ENCODE results near the gene NT5C3A.
A peak's percentile ranks its signal among the peaks of the same experiment; 100 is the strongest.

NT5C3A gene

GRCh38 chr7:33075818-33076518 is 13.4 kb upstream of the NT5C3A start:
- DNase-seq (ENCODE audit: low read depth in 2 of 2), result no peak

GRCh38 chr7:33073243-33073642 is 10.7 kb upstream of the NT5C3A start:
- DNase-seq (ENCODE audit: low read depth in 2 of 2), result no peak

GRCh38 chr7:33072471-33072870 is 9.9 kb upstream of the NT5C3A start:
- DNase-seq (ENCODE audit: low read depth in 2 of 2), result peak in 1 of 2 experiments; percentile 42

- DNase-seq (ENCODE audit: low read depth in 2 of 2), result no peak
Measured at GRCh38 chr7:33070831-33071230, 8.3 kb upstream of the NT5C3A start.

- no peak for DNase-seq (ENCODE audit: low read depth in 2 of 2)
Measured at GRCh38 chr7:33070277-33070676, 7.7 kb upstream of the NT5C3A start.

GRCh38 chr7:33067921-33068320 is 5.3 kb upstream of the NT5C3A start:
- DNase-seq (ENCODE audit: low read depth in 2 of 2), result no peak

GRCh38 chr7:33066771-33067170 is 4.2 kb upstream of the NT5C3A start:
- no peak for DNase-seq (ENCODE audit: low read depth in 2 of 2)

- no peak for DNase-seq (ENCODE audit: low read depth in 2 of 2)
Measured at GRCh38 chr7:33065981-33066380, 3.4 kb upstream of the NT5C3A start.

DNA sequence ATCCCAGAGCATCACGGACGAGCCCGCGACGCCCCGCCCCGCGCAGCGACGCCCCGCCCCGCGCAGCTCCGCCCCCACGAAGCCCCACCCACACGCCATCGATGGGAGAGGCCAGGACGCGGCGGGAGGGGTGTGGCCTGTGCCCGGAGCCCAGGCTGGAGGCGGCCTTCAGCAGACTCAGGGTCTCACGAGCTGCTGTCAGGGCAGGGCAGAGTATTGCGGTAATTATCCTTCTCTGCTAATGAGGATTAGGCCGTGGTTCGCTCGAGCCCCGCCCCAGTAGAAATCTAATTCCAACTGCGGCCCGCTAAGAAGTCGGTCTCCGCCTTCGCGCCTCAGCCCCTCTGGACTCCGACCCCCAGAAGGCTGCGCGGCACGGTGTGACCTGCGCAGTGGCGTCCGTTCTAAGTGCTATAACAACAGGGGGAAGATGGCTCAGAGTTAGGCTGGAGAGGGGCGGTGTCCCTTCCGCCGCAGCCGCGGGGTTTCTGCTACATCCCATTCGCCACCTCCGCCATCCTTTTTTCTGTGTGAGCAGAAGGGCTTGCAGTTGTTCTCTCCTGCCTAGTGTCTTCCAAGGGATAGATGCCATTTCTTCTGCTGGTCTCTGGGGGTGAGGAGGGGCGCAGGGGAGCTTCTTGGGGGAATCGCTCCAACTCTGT is 337 bp upstream of the NT5C3A start:
- DNase-seq (ENCODE audit: low read depth in 2 of 2), result peak; percentile 92

DNA sequence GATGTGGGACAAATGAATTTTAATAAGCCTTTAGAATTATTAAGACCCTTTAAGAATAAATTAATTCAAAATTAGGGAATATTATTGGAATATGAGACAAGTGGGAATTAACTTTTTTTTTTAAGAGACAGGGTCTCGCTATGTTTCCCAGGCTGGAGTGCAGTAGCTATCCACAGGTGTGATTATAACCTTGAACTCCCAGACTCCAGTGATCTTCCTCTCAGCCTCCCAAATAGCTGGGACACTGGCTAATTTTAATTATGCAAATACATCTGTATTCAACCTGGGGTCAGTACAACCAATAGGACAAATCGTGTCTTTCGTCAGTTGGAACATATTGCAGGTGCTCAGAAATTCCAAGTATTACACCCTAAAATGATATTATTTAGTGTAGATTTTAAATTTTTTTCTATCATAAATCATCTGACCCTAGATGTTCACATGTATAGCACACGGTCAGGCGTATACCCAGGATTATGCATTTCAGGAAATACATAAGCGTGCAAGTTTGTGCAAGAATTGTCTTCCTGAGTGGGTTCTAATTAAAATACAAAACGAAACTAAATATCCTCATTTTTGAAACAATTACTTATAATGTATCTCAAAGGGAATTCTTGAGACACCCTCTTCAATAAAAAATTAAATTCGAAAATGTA is 1.2 kb downstream of the NT5C3A start:
- DNase-seq (ENCODE audit: low read depth in 2 of 2), result no peak

DNA sequence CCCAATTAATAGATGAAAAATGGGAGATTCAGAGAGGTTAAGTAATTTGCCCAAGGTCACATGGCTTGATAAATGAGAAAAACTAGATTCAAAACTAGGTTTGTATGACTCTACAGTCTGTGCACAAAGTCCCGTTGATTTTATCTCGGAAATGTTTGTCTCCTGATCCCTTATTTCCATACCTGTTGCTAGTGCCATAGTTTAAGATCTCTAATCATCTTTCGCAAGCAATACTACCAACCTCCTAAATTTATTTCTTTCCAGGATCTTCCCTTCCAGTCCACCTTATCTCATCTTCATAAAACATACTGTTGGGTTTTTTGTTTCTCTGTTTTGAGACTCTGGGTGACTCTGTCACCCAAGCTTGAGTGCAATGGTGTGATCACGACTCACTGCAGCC is 2.9 kb downstream of the NT5C3A start:
- no peak for DNase-seq (ENCODE audit: low read depth in 2 of 2)

- no peak for DNase-seq (ENCODE audit: low read depth in 2 of 2)
Measured at GRCh38 chr7:33055158-33055557, 7.4 kb downstream of the NT5C3A start.

DNA sequence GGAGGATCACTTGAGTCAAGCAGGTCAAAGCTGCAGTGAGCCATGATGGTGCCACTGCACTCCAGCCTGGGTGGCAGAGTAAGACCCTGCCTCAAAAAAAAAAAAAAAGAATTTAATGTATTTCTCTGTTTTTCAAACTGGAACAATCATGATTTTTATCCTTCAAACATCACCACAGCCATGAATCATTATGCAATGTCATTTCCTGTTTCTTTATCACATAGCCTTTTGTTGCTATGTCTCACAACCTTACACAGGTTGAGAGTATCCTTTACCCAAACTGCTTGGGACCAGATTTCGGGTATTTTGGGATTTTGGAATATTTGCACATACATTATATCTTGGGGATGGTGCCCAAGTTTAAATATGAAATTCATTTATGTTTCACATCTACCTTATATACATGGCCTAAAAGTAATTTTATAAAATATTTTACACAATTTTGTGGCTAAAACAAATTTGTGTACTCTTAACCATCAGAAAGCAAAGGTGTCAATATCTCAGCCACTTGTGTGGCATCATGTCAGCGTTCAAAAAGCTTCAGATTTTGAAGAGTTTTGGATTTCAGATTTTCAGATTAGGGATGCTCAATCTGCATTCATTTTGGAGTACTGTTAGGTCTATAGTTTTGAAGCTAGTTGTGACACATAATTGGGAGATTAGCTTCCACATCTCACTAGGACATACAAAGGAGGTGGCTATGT is 8.2 kb downstream of the NT5C3A start:
- no peak for DNase-seq (ENCODE audit: low read depth in 2 of 2)

DNA sequence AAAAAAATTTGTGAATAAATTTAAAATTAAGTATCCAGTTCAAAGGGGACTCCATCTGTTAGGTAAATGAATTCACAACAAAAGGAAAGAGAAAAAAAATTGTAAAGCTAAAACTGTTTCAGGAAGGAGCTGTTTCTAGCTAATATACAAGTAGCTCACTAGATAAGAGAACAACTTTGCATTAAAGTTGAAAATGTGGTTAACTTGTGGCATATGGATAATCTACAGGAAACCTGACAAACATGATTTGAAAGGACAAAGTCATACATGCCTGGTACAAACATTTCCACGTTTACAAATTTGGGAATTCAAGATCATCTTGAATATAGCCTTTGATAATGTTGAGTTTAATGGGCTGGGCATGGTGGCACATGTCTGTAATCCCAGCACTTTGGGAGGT is 8.9 kb downstream of the NT5C3A start:
- DNase-seq (ENCODE audit: low read depth in 2 of 2), result no peak

- peak; percentile 37 to 44 for DNase-seq (ENCODE audit: low read depth in 2 of 2)
Measured at GRCh38 chr7:33050535-33051318, 11.8 kb downstream of the NT5C3A start.

GRCh38 chr7:33048704-33049103 is 13.9 kb downstream of the NT5C3A start:
- no peak for DNase-seq (ENCODE audit: low read depth in 2 of 2)

- no peak for DNase-seq (ENCODE audit: low read depth in 2 of 2)
Measured at GRCh38 chr7:33048257-33048656, 14.3 kb downstream of the NT5C3A start.

DNA sequence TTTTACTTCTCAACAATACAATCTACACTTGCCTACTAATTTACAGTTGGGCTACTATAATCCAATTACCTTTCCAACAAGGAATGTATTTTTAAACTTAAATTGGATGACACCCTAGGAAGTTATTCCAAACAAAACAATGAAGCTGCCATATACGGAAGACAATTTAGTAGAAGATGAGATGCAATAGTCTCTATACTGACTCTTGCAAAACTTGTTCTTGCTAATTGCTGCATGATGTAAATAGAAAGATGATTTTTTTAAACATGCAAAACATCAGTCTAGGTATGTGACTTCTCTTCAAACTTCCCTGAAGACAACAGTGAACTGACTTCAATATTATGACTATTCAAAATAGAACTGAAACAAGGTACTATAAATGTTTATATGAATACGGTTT is 17.6 kb downstream of the NT5C3A start:
- DNase-seq (ENCODE audit: low read depth in 2 of 2), result peak; percentile 23 to 28

DNA sequence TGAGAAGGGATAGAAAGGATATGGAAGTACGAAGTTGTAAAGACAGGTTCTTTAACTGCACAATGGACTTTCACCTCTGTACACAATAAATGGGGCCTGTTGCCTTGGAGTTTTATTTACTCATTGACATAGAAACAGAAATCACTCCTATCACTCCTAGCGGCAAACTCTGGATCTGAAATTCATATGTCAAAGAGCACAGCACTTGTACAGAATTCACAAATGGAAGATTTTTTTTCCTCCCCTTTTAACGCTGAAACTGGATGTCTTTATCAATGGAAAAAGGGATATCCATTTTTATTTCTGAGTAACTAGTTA is 18.2 kb downstream of the NT5C3A start:
- DNase-seq (ENCODE audit: low read depth in 2 of 2), result no peak

- DNase-seq (ENCODE audit: low read depth in 2 of 2), result no peak
Measured at GRCh38 chr7:33043501-33044400, 18.8 kb downstream of the NT5C3A start.

All from fibroblast of skin of left quadriceps (primary cell).